GM12865 (cell line): ENCODE data around the gene NR6A1.

Experiments
- DNase-seq: peaks from one replicate; pipeline ENCODE4 v3.0.0; 2010; ENCODE audit warnings: low read depth
- H3K4me3 ChIP-seq: 2 replicates; pipeline ENCODE4 v1.5.1; 2011; ENCODE audit warnings: mild to moderate bottlenecking, low read depth, low read length, control low read depth
- TF ChIP-seq, protein P1 (sequence below): IDR thresholded peaks from 2 replicates; pipeline ENCODE4 v1.5.1; 2011; ENCODE audit warnings: low read length, control low read depth, low read depth, inconsistent platforms; ENCODE audit not compliant: insufficient read depth; ENCODE audit errors: missing control alignments

Gene NR6A1

DNA sequence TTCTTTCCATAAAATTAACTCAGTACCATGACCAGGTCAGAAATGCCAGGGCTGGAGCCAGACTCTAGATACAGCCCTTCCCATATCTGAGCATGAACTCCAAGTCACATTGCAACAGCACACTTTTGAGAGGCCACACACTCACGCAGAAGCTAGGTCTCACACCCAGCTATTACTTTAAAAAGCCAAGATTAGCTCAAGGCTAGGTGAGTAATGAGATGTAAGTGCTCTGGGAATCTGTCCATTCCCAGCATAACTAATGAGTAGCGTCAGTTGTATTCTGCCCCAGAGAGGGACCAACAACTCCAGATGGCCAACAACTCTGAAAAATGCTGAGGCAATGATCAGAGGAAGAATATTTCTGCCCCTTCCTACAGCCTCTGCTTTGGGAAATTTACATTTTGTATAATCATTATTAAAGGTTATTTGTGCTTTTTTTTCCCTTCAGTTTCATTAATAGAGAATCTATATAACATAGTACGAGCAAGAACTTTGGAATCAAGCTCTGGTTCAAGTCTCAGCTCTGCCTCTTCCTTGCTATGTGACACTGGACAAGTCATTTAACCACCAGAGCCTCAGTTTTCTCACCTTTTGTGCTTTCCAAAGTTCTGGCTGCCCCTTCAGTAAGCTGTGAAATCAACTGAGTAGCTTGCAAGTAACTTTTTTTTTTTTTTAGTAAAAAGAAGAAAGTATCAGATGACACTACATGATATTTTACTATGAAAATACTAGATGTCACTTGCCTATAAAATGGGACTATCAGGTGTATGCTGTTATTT is 118.3 kb downstream of the NR6A1 start:
- H3K4me3 ChIP-seq, result no peak overlapping the region
- TF ChIP-seq, protein P1, sequence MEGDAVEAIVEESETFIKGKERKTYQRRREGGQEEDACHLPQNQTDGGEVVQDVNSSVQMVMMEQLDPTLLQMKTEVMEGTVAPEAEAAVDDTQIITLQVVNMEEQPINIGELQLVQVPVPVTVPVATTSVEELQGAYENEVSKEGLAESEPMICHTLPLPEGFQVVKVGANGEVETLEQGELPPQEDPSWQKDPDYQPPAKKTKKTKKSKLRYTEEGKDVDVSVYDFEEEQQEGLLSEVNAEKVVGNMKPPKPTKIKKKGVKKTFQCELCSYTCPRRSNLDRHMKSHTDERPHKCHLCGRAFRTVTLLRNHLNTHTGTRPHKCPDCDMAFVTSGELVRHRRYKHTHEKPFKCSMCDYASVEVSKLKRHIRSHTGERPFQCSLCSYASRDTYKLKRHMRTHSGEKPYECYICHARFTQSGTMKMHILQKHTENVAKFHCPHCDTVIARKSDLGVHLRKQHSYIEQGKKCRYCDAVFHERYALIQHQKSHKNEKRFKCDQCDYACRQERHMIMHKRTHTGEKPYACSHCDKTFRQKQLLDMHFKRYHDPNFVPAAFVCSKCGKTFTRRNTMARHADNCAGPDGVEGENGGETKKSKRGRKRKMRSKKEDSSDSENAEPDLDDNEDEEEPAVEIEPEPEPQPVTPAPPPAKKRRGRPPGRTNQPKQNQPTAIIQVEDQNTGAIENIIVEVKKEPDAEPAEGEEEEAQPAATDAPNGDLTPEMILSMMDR, result no peak
- DNase-seq, result no peak

DNA sequence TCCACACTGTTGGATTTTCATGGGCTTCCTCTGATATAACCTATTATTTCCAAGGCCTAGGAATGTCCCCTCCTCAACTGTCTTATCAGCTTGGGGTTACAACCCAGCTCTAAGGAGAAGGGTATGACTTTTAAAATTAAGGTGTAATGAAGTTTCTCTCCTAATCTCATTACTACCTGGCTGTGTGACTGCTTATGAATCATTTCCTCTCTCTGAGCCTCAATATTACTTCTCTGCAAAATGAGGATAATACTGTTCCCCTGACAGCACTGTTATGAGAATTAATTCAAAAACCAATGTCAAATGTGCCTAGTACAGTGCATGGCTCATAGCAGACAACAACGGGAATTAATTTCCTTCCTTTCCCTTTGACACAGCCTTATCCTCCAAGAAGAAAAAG is 118.9 kb downstream of the NR6A1 start:
- TF ChIP-seq, protein P1, result no peak
- H3K4me3 ChIP-seq, result no peak overlapping the region
- no peak for DNase-seq

DNA sequence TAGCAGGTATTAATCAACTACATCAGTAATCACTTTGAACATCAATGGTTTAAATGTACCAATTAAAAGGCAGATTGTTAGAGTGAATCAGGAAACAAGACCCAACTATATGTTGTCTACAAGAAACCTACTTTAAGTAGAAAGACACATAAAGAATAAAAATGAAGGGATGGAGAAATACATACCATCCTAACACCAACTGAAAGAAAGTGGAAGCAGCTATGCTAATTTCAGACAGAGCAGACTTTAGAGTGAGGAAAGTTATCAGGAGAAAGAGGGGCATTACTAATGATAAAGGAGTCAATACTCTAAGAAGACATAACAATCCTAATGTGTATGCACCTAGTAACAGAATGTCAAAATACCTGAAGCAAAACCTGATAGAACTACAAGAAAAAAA is 125.8 kb downstream of the NR6A1 start:
- TF ChIP-seq, protein P1, result no peak
- no peak for DNase-seq
- no peak overlapping the region for H3K4me3 ChIP-seq

- no peak overlapping the region for H3K4me3 ChIP-seq
- peak; percentile 35 for DNase-seq
- TF ChIP-seq, protein P1, result no peak
Measured at GRCh38 chr9:124639637-124640036, 131.5 kb downstream of the NR6A1 start.

DNA sequence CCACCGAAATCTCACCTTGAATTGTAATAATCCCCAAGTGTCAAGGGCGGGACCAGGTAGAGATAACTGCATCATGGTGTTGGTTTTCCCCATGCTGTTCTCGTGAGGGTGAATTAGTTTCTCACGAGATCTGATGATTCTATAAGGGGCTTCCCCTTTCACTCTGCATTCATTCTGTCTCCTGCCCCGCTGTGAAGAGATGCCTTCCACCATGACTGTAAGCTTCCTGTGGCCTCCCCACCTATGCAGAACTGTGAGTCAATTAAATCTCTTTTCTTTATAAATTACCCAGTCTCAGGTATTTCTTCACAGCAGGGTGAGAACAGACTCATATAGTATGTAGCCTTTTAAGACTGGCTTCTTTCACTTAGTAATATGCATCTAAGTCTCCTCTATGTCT is 135.8 kb downstream of the NR6A1 start:
- TF ChIP-seq, protein P1, result no peak
- DNase-seq, result no peak
- no peak overlapping the region for H3K4me3 ChIP-seq

DNA sequence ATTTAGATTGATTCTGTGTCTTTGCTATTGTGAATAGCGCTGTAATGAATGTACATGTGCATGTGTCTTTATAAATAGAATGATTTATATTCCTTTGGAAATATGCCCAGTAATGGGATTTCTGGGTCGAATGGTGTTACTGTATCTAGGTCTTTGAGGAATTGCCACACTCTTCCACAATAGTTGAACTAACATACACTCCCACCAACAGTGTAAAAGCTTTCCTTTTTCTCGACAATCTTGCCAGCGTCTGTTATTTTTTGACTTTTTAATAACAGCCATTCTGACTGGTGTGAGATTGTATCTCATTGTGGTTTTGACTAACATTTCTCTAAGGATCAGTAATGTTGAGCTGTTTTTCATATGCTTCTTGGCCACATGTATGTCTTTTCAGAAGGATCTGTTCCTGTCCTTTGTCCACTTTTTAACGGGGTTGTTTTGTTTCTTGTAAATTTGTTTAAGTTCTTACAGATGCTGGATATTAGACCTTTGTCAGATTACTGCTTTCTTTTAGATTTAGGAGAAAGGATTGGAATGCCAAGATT is 139.0 kb downstream of the NR6A1 start:
- DNase-seq, result no peak
- TF ChIP-seq, protein P1, result no peak
- H3K4me3 ChIP-seq, result no peak overlapping the region
